GM12878 (cell line): Measurements from ENCODE around the gene AIFM1. TPM values are rescaled to one million over a fixed set of nuclear protein-coding genes. Genes with fewer than 3 reads are reported as not detected.
A peak's percentile ranks its signal among the peaks of the same experiment; 100 is the strongest.

Source experiments
- ATF2 ChIP-seq: IDR thresholded peaks from 2 replicates; pipeline ENCODE4 v1.6.1; 2012; ENCODE audit warnings: low read length, inconsistent platforms
- BHLHE40 ChIP-seq, 2 experiments: fragments of 450-650 bp in 1 of 2; IDR thresholded peaks; 2 replicates each; pipeline ENCODE4 v1.6.1; 2011 to 2017; ENCODE audit warnings: low read depth in 2 of 2, borderline replicate concordance in 1 of 2, improper control_type of control experiment in 1 of 2, low read length in 1 of 2, mild to moderate bottlenecking in 1 of 2
- CEBPB ChIP-seq, 2 experiments: fragments of 150-350 bp in 1 of 2; IDR thresholded peaks; 2 replicates each; pipeline ENCODE4 v1.6.1; 2012 to 2014; ENCODE audit warnings: low read depth in 2 of 2, low read length in 2 of 2, borderline replicate concordance in 1 of 2, inconsistent platforms in 1 of 2
- DPF2 ChIP-seq: fragments of 450-650 bp; IDR thresholded peaks from 2 replicates; pipeline ENCODE4 v1.6.1; 2017; ENCODE audit warnings: mild to moderate bottlenecking
- IKZF1 ChIP-seq: fragments of 450-650 bp; conservative IDR thresholded peaks from 2 replicates; pipeline ENCODE4 v1.6.1; 2017; ENCODE audit warnings: antibody characterized with exemption, mild to moderate bottlenecking
- IKZF2 ChIP-seq, 2 experiments: fragments of 450-650 bp; IDR thresholded peaks; 2 replicates each; pipeline ENCODE4 v1.6.1; 2017; ENCODE audit warnings: mild to moderate bottlenecking in 2 of 2, moderate library complexity in 2 of 2
- JUNB ChIP-seq: IDR thresholded peaks from 2 replicates; pipeline ENCODE4 v1.6.1; 2016; ENCODE audit warnings: antibody characterized with exemption, mild to moderate bottlenecking
- MXI1 ChIP-seq: fragments of 150-350 bp; IDR thresholded peaks from 2 replicates; pipeline ENCODE4 v1.6.1; 2011; ENCODE audit warnings: low read depth, mild to moderate bottlenecking, inconsistent platforms, low read length, improper control_type of control experiment
- NFIC ChIP-seq: IDR thresholded peaks from 2 replicates; pipeline ENCODE4 v1.6.1; 2012; ENCODE audit warnings: low read depth, mild to moderate bottlenecking, inconsistent platforms, low read length, moderate library complexity
- POLR2AphosphoS5 ChIP-seq: IDR thresholded peaks from 2 replicates; pipeline ENCODE4 v1.6.1; 2011; ENCODE audit warnings: mild to moderate bottlenecking, low read length, inconsistent platforms
- RB1 ChIP-seq: fragments of 450-650 bp; formaldehyde crosslinking; IDR thresholded peaks from 2 replicates; pipeline ENCODE4 v1.6.1; 2017; ENCODE audit warnings: mild to moderate bottlenecking, borderline replicate concordance
- RFX5 ChIP-seq: IDR thresholded peaks from 2 replicates; pipeline ENCODE4 v1.6.1; 2011; ENCODE audit warnings: low read depth, low read length, improper control_type of control experiment
- SP1 ChIP-seq: IDR thresholded peaks from one replicate; pipeline ENCODE4 v1.6.1; 2011; ENCODE audit warnings: low read depth, low read length
- SPI1 ChIP-seq: IDR thresholded peaks from 2 replicates; pipeline ENCODE4 v1.6.1; 2011; ENCODE audit warnings: low read depth, mild to moderate bottlenecking, low read length, moderate library complexity, borderline replicate concordance; ENCODE audit not compliant: insufficient read depth
- SUZ12 ChIP-seq: fragments of 200-600 bp; sonication (generic); IDR thresholded peaks from one replicate; pipeline ENCODE4 v1.6.1; 2018; ENCODE audit warnings: antibody characterized with exemption, mild to moderate bottlenecking; ENCODE audit not compliant: unreplicated experiment
- ZNF24 ChIP-seq: fragments of 450-650 bp; IDR thresholded peaks from 2 replicates; pipeline ENCODE4 v1.6.1; 2017; ENCODE audit warnings: antibody characterized with exemption, mild to moderate bottlenecking
- ZNF592 ChIP-seq: fragments of 450-650 bp; IDR thresholded peaks from 2 replicates; pipeline ENCODE4 v1.6.1; 2017; ENCODE audit warnings: mild to moderate bottlenecking, moderate library complexity
- ZSCAN29 ChIP-seq: fragments of 450-650 bp; IDR thresholded peaks from 2 replicates; pipeline ENCODE4 v1.6.1; 2017; ENCODE audit warnings: mild to moderate bottlenecking, moderate library complexity
- polyA plus RNA-seq, 11 experiments: library from polyadenylated mRNA; depleted of rRNA in 4 of 11; unstranded in 6 of 11; stranded (reverse) in 5 of 11; fragments of >200 nt; fragmentation: Nextera tagmentation in 4 of 11; fragmentation: Illumina TruSeq in 1 of 11; extraction: Ambion mirVana in 4 of 11; extraction: Trizol in 1 of 11; gene quantifications; 1 replicate in 1 of 11; 2 replicates in 10 of 11; pipeline versions ENCODE4 v1.2.1 to v1.2.3, GENCODE V29; 2011 to 2016; ENCODE audit warnings: inconsistent platforms in 2 of 11, missing spikeins in 2 of 11, low read depth in 1 of 11
- total RNA-seq, 4 experiments: library from RNA; depleted of rRNA in 3 of 4; stranded (reverse); fragments of >200 nt in 3 of 4; fragmentation: Illumina TruSeq in 1 of 4; extraction: Trizol in 1 of 4; gene quantifications; 2 replicates each; pipeline versions ENCODE4 v1.2.1 to v1.2.3, GENCODE V29; 2013 to 2021
- TF ChIP-seq, protein P1 (sequence below), 3 experiments: IDR thresholded peaks in 2 of 3; conservative IDR thresholded peaks in 1 of 3; 2 replicates each; pipeline ENCODE4 v1.5.1; 2011; ENCODE audit warnings: low read depth in 3 of 3, low read length in 3 of 3, mild to moderate bottlenecking in 3 of 3, control low read depth in 2 of 3, moderate library complexity in 2 of 3, inconsistent platforms in 1 of 3, mixed read lengths in 1 of 3; ENCODE audit not compliant: control insufficient read depth in 2 of 3, insufficient read depth in 1 of 3; ENCODE audit errors: extremely low read depth in 1 of 3
- TF ChIP-seq, protein P2 (sequence below): fragments of 450-650 bp; IDR thresholded peaks from 2 replicates; pipeline ENCODE4 v1.6.1; 2017; ENCODE audit warnings: mild to moderate bottlenecking, moderate library complexity

Gene AIFM1
- total and polyA plus RNA-seq, 10 of the 15 experiments (the other 5 are each of a cell fraction or from before 2014, with no cell fraction given) = 44.2 to 121 (median 80.0) TPM

GRCh38 chrX:130176354-130176776, 10.7 kb upstream of the AIFM1 start (continued):
- TF ChIP-seq MXI1 = no peak
- no peak for TF ChIP-seq ZSCAN29
- no peak for TF ChIP-seq JUNB
- peak; percentile 76; the same call in 1 of the 2 replicates for TF ChIP-seq IKZF1
- TF ChIP-seq, protein P1, sequence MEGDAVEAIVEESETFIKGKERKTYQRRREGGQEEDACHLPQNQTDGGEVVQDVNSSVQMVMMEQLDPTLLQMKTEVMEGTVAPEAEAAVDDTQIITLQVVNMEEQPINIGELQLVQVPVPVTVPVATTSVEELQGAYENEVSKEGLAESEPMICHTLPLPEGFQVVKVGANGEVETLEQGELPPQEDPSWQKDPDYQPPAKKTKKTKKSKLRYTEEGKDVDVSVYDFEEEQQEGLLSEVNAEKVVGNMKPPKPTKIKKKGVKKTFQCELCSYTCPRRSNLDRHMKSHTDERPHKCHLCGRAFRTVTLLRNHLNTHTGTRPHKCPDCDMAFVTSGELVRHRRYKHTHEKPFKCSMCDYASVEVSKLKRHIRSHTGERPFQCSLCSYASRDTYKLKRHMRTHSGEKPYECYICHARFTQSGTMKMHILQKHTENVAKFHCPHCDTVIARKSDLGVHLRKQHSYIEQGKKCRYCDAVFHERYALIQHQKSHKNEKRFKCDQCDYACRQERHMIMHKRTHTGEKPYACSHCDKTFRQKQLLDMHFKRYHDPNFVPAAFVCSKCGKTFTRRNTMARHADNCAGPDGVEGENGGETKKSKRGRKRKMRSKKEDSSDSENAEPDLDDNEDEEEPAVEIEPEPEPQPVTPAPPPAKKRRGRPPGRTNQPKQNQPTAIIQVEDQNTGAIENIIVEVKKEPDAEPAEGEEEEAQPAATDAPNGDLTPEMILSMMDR (IDR thresholded peaks at IDR 0.05 in 2 of 3, conservative IDR thresholded peaks at IDR 0.05 in 1 of 3; ENCODE audit: control insufficient read depth in 2 of 3, extremely low read depth in 1 of 3, insufficient read depth in 1 of 3, low read depth in 3 of 3, low read length in 3 of 3) = no peak
- TF ChIP-seq BHLHE40 (IDR thresholded peaks at IDR 0.05; ENCODE audit: borderline replicate concordance in 1 of 2, low read depth in 2 of 2, low read length in 1 of 2) = peak in 1 of 2 experiments; percentile 7; a peak in 1 of 4 replicates
- TF ChIP-seq SP1 = no peak
- no peak for TF ChIP-seq CEBPB (IDR thresholded peaks at IDR 0.05; ENCODE audit: borderline replicate concordance in 1 of 2, low read depth in 2 of 2, low read length in 2 of 2)
- TF ChIP-seq RB1 = no peak
- TF ChIP-seq SUZ12 = no peak
- TF ChIP-seq POLR2AphosphoS5 = no peak
- TF ChIP-seq DPF2 = 0 out of 2 replicates have a peak, but pooled peaks have one; percentile 24
- peak; percentile 51; the same call in 1 of the 2 replicates for TF ChIP-seq ZNF24
- peak; percentile 82 for TF ChIP-seq SPI1
- TF ChIP-seq RFX5 = no peak
- TF ChIP-seq NFIC = no peak
- TF ChIP-seq ATF2 = 0 out of 2 replicates have a peak, but pooled peaks have one; percentile 26
- TF ChIP-seq, protein P2, sequence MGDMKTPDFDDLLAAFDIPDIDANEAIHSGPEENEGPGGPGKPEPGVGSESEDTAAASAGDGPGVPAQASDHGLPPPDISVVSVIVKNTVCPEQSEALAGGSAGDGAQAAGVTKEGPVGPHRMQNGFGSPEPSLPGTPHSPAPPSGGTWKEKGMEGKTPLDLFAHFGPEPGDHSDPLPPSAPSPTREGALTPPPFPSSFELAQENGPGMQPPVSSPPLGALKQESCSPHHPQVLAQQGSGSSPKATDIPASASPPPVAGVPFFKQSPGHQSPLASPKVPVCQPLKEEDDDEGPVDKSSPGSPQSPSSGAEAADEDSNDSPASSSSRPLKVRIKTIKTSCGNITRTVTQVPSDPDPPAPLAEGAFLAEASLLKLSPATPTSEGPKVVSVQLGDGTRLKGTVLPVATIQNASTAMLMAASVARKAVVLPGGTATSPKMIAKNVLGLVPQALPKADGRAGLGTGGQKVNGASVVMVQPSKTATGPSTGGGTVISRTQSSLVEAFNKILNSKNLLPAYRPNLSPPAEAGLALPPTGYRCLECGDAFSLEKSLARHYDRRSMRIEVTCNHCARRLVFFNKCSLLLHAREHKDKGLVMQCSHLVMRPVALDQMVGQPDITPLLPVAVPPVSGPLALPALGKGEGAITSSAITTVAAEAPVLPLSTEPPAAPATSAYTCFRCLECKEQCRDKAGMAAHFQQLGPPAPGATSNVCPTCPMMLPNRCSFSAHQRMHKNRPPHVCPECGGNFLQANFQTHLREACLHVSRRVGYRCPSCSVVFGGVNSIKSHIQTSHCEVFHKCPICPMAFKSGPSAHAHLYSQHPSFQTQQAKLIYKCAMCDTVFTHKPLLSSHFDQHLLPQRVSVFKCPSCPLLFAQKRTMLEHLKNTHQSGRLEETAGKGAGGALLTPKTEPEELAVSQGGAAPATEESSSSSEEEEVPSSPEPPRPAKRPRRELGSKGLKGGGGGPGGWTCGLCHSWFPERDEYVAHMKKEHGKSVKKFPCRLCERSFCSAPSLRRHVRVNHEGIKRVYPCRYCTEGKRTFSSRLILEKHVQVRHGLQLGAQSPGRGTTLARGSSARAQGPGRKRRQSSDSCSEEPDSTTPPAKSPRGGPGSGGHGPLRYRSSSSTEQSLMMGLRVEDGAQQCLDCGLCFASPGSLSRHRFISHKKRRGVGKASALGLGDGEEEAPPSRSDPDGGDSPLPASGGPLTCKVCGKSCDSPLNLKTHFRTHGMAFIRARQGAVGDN = no peak
- no peak for TF ChIP-seq ZNF592
- peak; percentile 48 to 55; a peak in 2 of 4 replicates for TF ChIP-seq IKZF2 (IDR thresholded peaks at IDR 0.05)
